ENCODE data around the gene MPPED2. TPM values are rescaled to one million over a fixed set of nuclear protein-coding genes. Genes with fewer than 3 reads are reported as not detected.

Gene MPPED2
- total and polyA plus RNA-seq, 3 donors from 2014 or later = 5.0 to 13.4 (median 13.1) TPM

DNA sequence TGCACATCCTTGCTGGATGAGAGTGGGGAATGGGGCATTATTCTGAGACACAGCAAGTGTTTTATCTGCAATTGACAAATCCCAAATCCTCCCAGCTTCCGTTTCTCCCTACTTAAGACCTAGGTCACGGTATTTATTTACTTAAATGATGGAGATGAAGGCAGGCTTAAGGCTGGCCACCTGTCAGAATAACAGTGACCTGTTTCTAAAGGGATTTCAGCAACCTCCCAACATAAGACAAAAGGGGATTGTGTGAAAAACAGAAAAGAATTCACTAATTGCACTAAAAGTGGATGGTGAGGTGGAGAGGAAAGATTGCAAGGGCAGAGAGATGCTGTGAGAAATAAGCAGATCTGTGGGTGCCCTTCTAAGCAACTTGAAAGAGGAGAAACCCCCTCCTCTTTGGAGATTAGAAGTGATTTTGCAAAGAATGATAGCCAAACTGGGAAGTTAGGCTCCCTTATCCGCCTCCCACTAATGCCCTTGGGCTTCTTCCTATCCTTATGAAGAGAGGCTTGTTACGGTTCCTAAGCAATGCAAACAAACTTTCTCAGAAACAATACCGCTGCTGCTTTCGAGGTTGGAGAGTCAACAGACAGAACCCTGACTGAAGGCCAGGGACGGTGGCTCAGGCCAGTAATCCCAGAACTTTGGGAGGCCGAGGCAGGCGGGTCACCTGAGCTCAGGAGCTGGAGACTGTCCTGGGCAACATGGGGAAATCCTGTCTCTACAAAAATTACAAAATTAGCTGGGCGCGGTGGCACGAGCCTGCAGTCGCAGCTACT lies 179.0 kb downstream of the MPPED2 start:
- WGBS, 2 donors = 63 to 67% methylated on average over 13 of the region's 13 CpGs
- H3K36me3 ChIP-seq (ENCODE audit: low read depth, missing control alignments) = no peaks in the 10 kb centered on the region
- no peaks in the 10 kb centered on the region for H3K9me3 ChIP-seq
- H3K27ac ChIP-seq = no peak overlapping the region
- no peak for TF ChIP-seq POLR2A (IDR thresholded peaks at IDR 0.05)
- TF ChIP-seq, protein P1, sequence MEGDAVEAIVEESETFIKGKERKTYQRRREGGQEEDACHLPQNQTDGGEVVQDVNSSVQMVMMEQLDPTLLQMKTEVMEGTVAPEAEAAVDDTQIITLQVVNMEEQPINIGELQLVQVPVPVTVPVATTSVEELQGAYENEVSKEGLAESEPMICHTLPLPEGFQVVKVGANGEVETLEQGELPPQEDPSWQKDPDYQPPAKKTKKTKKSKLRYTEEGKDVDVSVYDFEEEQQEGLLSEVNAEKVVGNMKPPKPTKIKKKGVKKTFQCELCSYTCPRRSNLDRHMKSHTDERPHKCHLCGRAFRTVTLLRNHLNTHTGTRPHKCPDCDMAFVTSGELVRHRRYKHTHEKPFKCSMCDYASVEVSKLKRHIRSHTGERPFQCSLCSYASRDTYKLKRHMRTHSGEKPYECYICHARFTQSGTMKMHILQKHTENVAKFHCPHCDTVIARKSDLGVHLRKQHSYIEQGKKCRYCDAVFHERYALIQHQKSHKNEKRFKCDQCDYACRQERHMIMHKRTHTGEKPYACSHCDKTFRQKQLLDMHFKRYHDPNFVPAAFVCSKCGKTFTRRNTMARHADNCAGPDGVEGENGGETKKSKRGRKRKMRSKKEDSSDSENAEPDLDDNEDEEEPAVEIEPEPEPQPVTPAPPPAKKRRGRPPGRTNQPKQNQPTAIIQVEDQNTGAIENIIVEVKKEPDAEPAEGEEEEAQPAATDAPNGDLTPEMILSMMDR (IDR thresholded peaks at IDR 0.05) = no peak
- DNase-seq = peak; percentile 27
- no peak overlapping the region for H3K4me3 ChIP-seq
- H3K27me3 ChIP-seq = no peaks in the 10 kb centered on the region
- intact Hi-C loops (cut with DNase I; ENCODE audit: low total_unique reads) = no loop called here
- H3K4me1 ChIP-seq = no peaks in the 10 kb centered on the region

DNA sequence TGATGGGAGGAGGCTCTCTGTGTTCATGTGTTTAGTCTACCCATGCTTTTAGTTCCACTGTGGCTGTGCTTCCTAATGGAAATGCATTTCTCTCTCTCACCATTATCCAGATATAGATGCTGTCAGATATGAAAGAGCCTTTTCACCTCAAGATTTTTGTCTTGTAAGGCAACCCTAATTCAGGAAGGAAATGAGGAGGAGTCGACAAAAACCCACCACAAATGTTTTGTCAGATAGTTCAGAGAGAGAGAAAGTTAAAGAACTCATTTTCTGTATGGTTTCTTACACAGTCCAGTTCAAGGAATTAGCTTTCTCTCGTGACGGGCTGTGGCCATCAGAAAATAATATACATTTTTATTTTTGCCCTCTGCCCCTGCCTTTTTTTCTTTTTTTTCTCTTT lies 180.8 kb downstream of the MPPED2 start:
- no peak for TF ChIP-seq POLR2A (IDR thresholded peaks at IDR 0.05)
- TF ChIP-seq, protein P1 (IDR thresholded peaks at IDR 0.05) = no peak
- no peak for DNase-seq
- H3K4me3 ChIP-seq = no peak overlapping the region
- H3K27me3 ChIP-seq = no peaks in the 10 kb centered on the region
- H3K9me3 ChIP-seq = no peaks in the 10 kb centered on the region
- no peak overlapping the region for H3K27ac ChIP-seq
- intact Hi-C loops (cut with DNase I; ENCODE audit: low total_unique reads) = no loop called here
- 78 to 81% methylated on average over 3 of the region's 3 CpGs for WGBS, 2 donors
- H3K4me1 ChIP-seq = no peaks in the 10 kb centered on the region
- H3K36me3 ChIP-seq (ENCODE audit: low read depth, missing control alignments) = no peaks in the 10 kb centered on the region

GRCh38 chr11:30404136-30404535 lies 182.0 kb downstream of the MPPED2 start:
- TF ChIP-seq, protein P1 (IDR thresholded peaks at IDR 0.05) = no peak
- TF ChIP-seq POLR2A (IDR thresholded peaks at IDR 0.05) = no peak
- DNase-seq = no peak
- Histone ChIP-seq H3K9me3 (no peaks in the 10 kb centered on the region), H3K36me3 (ENCODE audit: low read depth, missing control alignments) (no peaks in the 10 kb centered on the region), H3K4me3 (no peak overlapping the region), H3K27me3 (no peaks in the 10 kb centered on the region), H3K27ac (no peak overlapping the region), H3K4me1 (no peaks in the 10 kb centered on the region)
- intact Hi-C loops (cut with DNase I; ENCODE audit: low total_unique reads) = no loop called here
- 96% methylated on average over 3 of the region's 3 CpGs for WGBS, 2 donors

DNA sequence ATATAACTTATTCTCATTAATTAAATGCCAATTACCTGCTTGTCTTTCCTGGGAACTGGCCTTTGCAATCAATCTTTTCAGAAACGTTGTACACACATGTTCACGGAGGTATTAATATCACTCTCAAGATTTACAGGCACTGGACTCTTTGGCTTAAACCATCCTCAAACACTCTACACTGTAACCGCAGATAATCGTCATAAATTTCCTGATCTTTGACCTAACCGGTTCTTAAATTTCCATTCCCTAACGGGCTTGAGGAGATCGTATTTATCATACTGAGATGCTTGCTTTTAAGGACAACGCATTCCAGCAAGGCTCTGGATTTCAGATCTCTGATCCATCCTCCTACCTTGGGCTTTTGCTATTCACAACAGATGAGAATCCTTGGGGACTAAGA lies 190.4 kb downstream of the MPPED2 start:
- TF ChIP-seq, protein P1 (IDR thresholded peaks at IDR 0.05) = no peak
- TF ChIP-seq POLR2A (IDR thresholded peaks at IDR 0.05) = no peak
- H3K4me1 ChIP-seq = peaks cover 15% of the 10 kb centered on the region
- H3K36me3 ChIP-seq (ENCODE audit: low read depth, missing control alignments) = no peaks in the 10 kb centered on the region
- no peak for DNase-seq
- H3K27me3 ChIP-seq = no peaks in the 10 kb centered on the region
- intact Hi-C loops (cut with DNase I; ENCODE audit: low total_unique reads) = no loop called here
- H3K9me3 ChIP-seq = no peaks in the 10 kb centered on the region
- no peak overlapping the region for H3K4me3 ChIP-seq
- 42 to 44% methylated on average over 8 of the region's 8 CpGs for WGBS, 2 donors
- no peak overlapping the region for H3K27ac ChIP-seq

- WGBS, 2 donors = 50 to 53% methylated on average over 1 of the region's 1 CpG
- H3K9me3 ChIP-seq = no peaks in the 10 kb centered on the region
- H3K4me1 ChIP-seq = peaks cover 15% of the 10 kb centered on the region
- intact Hi-C loops (cut with DNase I; ENCODE audit: low total_unique reads) = no loop called here
- no peak for TF ChIP-seq POLR2A (IDR thresholded peaks at IDR 0.05)
- TF ChIP-seq, protein P1 (IDR thresholded peaks at IDR 0.05) = no peak
- no peak overlapping the region for H3K27ac ChIP-seq
- no peak for DNase-seq
- no peaks in the 10 kb centered on the region for H3K36me3 ChIP-seq (ENCODE audit: low read depth, missing control alignments)
- H3K27me3 ChIP-seq = no peaks in the 10 kb centered on the region
- no peak overlapping the region for H3K4me3 ChIP-seq
Measured at GRCh38 chr11:30393012-30393411, 193.1 kb downstream of the MPPED2 start.
